Neuron (in vitro differentiated cells): Measurements from ENCODE around the gene SMARCA5.

Source experiments
- H2AFZ ChIP-seq: one replicate; pipeline ENCODE4 v1.6.1; 2013; ENCODE audit warnings: low read depth, mild to moderate bottlenecking, inconsistent platforms, low read length, moderate library complexity
- H3K27me3 ChIP-seq: one replicate; pipeline ENCODE4 v1.6.1; 2013; ENCODE audit warnings: low read length; ENCODE audit not compliant: insufficient read depth
- H3K36me3 ChIP-seq: one replicate; pipeline ENCODE4 v1.6.1; 2013; ENCODE audit warnings: low read length; ENCODE audit not compliant: insufficient read depth
- H3K4me1 ChIP-seq: one replicate; pipeline ENCODE4 v1.6.1; 2013; ENCODE audit warnings: low read length; ENCODE audit not compliant: insufficient read depth
- H3K4me3 ChIP-seq: 2 replicates; pipeline ENCODE4 v1.5.1; 2013; ENCODE audit warnings: mild to moderate bottlenecking, low read length, moderate library complexity
- H3K9me3 ChIP-seq: one replicate; pipeline ENCODE4 v1.6.1; 2013; ENCODE audit warnings: low read length

The SMARCA5 gene, protein sequence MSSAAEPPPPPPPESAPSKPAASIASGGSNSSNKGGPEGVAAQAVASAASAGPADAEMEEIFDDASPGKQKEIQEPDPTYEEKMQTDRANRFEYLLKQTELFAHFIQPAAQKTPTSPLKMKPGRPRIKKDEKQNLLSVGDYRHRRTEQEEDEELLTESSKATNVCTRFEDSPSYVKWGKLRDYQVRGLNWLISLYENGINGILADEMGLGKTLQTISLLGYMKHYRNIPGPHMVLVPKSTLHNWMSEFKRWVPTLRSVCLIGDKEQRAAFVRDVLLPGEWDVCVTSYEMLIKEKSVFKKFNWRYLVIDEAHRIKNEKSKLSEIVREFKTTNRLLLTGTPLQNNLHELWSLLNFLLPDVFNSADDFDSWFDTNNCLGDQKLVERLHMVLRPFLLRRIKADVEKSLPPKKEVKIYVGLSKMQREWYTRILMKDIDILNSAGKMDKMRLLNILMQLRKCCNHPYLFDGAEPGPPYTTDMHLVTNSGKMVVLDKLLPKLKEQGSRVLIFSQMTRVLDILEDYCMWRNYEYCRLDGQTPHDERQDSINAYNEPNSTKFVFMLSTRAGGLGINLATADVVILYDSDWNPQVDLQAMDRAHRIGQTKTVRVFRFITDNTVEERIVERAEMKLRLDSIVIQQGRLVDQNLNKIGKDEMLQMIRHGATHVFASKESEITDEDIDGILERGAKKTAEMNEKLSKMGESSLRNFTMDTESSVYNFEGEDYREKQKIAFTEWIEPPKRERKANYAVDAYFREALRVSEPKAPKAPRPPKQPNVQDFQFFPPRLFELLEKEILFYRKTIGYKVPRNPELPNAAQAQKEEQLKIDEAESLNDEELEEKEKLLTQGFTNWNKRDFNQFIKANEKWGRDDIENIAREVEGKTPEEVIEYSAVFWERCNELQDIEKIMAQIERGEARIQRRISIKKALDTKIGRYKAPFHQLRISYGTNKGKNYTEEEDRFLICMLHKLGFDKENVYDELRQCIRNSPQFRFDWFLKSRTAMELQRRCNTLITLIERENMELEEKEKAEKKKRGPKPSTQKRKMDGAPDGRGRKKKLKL

DNA sequence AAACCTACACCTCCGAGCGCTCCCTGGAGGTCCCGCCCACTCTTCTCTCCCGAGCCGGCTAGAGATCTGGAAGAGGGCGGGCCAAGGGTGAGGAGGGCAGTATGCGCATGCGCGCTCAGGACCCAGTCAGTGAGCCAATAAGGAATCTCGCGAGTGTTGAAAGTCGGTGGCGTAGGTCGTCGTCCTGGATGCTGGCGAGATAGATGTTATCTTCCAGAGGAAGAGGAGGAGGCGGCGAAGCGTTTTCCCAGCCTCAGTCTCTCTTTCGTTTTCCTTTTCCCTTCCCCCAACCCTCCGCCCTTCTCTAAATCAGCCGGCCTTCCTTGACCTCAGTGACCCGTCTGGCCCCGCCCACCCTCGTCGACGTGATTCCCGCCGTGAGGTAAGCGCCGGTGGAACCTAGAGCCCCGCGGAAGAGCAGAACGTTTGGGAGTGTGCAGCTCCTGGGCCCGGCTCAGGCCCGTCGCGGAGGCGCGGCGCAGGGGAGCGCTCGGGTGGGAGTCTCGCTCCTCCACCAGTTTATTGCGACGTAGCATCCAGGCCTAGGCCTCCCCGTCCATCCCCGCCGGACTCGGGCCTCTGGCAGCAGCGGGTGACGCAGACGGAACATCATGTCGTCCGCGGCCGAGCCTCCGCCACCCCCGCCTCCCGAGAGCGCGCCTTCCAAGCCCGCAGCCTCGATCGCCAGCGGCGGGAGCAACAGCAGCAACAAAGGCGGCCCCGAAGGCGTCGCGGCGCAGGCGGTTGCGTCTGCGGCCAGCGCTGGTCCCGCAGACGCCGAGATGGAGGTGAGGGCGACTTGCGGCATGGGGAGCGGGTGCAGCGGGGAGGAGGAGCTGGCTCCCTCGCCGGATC, at the start of gene SMARCA5:
SMARCA5 (plus strand) TSS at position 389 of the 855 bp plus-strand sequence; CDS start at position 612, 223 bp downstream.
- Histone ChIP-seq H2AFZ (peak within 1 kb of the TSS; percentile 28), H3K4me1 (peaks cover 16% of the 10 kb centered on the region), H3K4me3 (peak within 1 kb of the TSS; percentile 95), H3K27me3 (no peaks in the 10 kb centered on the region), H3K9me3 (no peaks in the 10 kb centered on the region), H3K36me3 (peaks cover 23% of the 10 kb centered on the region)

DNA sequence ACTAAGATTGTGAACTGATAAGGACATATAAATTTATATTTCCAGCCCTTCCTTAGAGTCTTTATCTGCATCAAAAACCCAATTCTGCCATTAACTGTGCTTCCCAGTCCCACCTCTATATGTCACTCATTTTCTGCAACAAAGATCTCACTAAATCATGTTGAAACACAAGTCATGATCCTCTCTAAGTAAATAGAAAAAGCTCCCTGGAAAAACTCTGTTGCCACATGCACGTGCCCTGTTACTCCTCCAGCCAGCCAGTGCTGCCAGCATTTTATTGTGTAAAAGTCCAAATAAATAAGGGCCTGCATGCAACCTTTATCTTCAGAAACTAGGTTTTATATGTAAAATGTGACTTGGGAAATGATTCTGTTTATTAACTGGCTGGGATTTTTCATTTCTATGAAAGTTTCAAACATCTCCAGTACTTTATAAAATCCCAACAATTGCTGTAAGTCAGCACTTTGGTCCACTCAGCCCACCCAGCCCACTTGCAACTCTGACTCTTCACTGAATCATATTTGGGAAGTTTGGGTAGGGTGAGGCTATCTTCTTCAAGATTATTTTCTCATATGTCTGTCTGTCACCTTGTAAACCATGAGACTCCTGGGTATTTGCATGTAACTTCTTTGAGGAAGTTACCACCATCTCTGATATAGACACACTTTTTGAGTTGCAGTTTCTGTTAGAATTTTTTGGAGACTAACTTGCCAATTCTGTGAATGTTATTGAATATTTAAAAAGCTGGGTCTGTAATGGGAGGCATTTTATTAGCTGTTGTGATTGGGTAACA, 40.0 kb upstream of the SMARCA5 start:
- no peak overlapping the region for H2AFZ ChIP-seq
- H3K4me3 ChIP-seq, result no peak overlapping the region
- H3K9me3 ChIP-seq, result no peaks in the 10 kb centered on the region
- no peaks in the 10 kb centered on the region for H3K27me3 ChIP-seq
- no peaks in the 10 kb centered on the region for H3K4me1 ChIP-seq
- peaks cover 11% of the 10 kb centered on the region for H3K36me3 ChIP-seq

DNA sequence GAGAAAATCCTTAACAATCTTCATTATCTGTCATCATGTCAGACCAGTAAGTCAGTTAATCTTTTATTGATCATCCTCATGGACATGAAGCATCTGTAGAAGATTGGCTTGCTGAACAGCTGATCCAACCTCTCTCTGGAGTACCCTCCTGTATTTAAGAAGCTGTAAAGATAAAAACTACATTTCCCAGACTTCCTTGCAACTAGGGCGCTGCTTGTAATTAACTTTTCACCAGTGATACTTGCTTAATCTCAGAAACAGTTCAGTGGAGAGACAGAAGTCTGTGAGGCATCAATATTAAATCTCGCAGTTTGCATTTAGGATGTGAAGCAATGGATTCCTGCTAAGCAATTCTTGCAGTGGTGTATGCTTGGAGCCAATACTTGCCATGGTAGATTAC, 36.0 kb upstream of the SMARCA5 start:
- Histone ChIP-seq H3K4me3 (no peak overlapping the region), H3K27me3 (no peaks in the 10 kb centered on the region), H2AFZ (no peak overlapping the region), H3K36me3 (no peaks in the 10 kb centered on the region), H3K9me3 (no peaks in the 10 kb centered on the region), H3K4me1 (no peaks in the 10 kb centered on the region)

DNA sequence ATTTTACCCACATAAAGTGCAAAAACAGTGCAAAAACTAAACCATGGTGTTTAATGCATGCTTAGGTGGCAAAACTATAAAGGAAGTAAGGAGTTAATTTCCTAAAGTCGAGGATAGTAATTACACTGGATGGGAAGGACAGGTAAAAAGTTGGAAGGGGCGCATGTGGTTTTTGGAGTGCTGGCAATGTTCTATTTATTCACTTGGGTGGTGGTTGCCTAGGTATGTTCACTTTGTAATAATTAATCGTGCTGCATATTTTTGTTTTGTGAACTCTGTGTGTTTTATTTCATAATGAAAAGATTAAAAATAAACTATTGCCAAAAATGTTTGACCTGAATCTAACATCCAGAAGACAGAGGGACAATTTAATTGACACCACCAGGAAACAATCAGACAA, 32.1 kb upstream of the SMARCA5 start:
- Histone ChIP-seq H3K36me3 (no peaks in the 10 kb centered on the region), H3K4me1 (no peaks in the 10 kb centered on the region), H3K27me3 (no peaks in the 10 kb centered on the region), H2AFZ (no peak overlapping the region), H3K9me3 (no peaks in the 10 kb centered on the region), H3K4me3 (no peak overlapping the region)

DNA sequence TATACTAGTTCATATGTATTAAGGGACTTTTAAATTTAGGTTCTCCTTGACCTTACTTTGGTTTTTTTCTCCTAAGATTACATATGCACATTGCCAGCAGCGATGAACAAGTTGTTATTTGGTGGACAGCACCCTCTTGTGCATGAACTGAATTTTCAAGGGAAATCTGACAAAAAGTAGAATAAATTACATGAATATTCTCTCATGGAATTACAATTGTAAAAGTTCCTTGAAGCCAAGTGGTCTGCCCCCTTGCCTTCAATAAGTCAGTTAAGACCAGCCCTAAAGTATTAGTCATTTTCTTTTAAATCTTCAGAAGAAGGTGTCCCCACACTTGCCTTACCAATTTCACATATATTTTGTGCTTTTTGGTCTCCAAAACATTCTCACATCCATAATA, 30.7 kb upstream of the SMARCA5 start:
- Histone ChIP-seq H3K27me3 (no peaks in the 10 kb centered on the region), H3K4me1 (no peaks in the 10 kb centered on the region), H2AFZ (no peak overlapping the region), H3K9me3 (no peaks in the 10 kb centered on the region), H3K4me3 (no peak overlapping the region), H3K36me3 (no peaks in the 10 kb centered on the region)

DNA sequence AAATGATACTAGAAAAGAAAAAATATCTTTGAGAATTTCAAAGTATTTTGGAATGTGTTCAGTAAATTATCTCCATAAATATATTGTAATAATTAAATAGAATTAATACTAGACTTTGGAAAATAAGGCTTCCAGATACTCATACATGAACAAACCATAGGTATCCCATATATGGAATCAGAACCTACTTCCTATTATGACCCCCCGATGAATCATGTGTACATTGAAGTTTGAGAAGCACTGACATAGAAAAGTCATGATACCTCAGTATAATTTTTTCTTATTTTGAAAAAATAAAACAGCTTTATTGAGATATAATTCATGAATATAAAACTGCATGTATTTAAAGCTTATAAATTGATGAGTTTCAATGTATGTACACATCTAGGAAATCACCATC, 27.2 kb upstream of the SMARCA5 start:
- H3K36me3 ChIP-seq, result no peaks in the 10 kb centered on the region
- H2AFZ ChIP-seq, result no peak overlapping the region
- no peak overlapping the region for H3K4me3 ChIP-seq
- H3K9me3 ChIP-seq, result no peaks in the 10 kb centered on the region
- H3K27me3 ChIP-seq, result no peaks in the 10 kb centered on the region
- no peaks in the 10 kb centered on the region for H3K4me1 ChIP-seq

DNA sequence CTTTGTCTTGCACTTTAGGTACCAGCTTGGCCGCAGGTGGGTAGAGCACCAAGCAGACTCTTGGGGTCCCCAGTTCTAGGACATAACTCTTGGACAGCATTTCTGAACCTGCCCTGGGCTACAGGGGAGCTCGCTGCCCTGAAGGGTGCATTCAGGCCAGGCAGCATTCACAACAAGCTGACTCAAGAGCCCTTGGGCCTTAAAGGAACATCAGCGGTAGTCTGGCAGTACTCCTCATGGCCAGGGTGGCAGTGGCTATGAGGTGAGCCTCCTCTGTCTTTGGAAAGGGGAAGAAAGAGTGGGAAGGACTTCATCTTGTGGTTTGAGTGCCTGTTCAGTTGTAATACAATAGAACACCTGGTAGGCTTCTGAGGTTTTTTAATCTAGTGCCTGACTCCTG, 24.8 kb upstream of the SMARCA5 start:
- H3K36me3 ChIP-seq, result no peaks in the 10 kb centered on the region
- no peaks in the 10 kb centered on the region for H3K27me3 ChIP-seq
- no peak overlapping the region for H2AFZ ChIP-seq
- no peaks in the 10 kb centered on the region for H3K4me1 ChIP-seq
- H3K4me3 ChIP-seq, result no peak overlapping the region
- H3K9me3 ChIP-seq, result no peaks in the 10 kb centered on the region

DNA sequence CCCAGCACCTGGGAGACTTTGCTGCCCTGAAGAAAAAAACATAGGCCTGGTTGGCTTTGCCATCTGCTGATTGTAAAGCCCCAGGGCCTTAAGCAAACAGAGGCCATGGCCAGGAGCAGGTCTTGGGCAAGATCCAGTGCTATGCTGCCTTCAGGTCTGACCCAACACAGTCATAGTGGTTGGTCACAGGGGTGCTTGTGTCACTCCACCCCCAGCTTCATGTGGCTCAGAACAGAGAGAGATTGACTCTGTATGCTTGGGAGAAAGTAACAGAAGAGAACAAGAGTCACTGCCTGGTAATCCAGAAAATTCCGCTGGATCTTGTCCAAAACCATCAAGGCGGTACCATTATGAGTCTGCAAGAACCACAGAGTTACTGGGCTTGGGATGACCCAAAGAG, 24.4 kb upstream of the SMARCA5 start:
- no peak overlapping the region for H2AFZ ChIP-seq

DNA sequence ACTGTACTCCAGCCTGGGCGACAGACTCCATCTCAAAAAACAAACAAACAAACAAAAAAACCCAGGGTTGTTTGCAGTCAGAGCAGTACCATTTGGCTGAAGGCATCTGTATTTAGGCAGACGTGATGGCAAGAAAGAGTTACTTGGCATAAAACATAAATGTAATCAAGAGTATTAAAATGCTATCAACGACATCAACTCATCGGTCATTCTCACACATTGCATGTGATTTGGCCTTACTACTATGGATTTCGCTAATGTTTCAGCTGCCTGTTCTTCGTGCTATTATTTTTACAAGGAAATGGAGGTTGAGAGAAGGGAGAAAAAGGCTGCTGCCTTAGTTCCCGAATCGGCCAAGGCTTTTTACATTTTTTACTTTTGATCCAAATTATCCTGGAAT, 15.5 kb upstream of the SMARCA5 start:
- no peaks in the 10 kb centered on the region for H3K36me3 ChIP-seq
- H3K4me3 ChIP-seq, result no peak overlapping the region

More for the DNA sequence above, 24.4 kb upstream of the SMARCA5 start:
- H3K27me3 ChIP-seq, result no peaks in the 10 kb centered on the region
- H3K36me3 ChIP-seq, result no peaks in the 10 kb centered on the region
- no peaks in the 10 kb centered on the region for H3K9me3 ChIP-seq
- no peaks in the 10 kb centered on the region for H3K4me1 ChIP-seq
- no peak overlapping the region for H3K4me3 ChIP-seq

DNA sequence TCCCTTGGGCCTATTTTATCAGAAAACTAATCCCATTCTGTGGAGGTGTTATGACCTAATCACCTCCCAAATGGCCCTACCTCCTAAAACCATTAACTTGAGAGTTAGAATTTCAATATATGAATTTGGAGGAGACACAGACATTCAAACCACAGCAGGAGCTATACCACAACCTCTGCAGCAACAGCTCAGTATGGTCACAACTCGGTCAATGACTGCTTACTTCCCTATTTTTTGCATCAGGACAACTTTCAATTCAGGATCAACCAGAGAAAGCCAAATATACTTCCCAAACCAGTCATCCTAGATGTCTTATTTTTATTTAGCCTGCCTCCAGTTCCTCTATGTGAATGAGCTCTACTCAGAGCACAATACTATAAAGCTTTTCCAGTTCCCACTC, 11.3 kb upstream of the SMARCA5 start:
- H3K36me3 ChIP-seq, result no peaks in the 10 kb centered on the region

More for the DNA sequence above, 15.5 kb upstream of the SMARCA5 start:
- Histone ChIP-seq H3K9me3 (no peaks in the 10 kb centered on the region), H2AFZ (no peak overlapping the region), H3K27me3 (no peaks in the 10 kb centered on the region), H3K4me1 (no peaks in the 10 kb centered on the region)

DNA sequence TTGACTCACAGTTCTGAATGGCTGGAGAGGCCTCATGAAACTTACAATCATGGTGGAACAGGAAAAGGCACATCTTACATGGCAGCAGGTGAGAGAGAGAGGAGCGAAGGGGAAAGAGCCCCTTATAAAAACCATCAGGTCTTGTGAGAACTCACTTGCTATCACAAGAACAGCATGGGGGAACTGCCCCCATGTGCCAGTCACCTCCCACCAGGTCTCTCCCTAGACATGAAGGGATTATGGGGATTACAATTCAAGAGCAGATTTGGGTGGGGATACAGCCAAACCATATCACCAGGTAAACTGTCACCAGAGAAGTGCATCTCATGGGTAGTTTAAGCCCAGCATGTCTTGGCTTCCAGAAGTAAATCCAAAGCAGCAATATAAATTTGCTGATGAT, 7.5 kb upstream of the SMARCA5 start:
- H2AFZ ChIP-seq, result no peak overlapping the region
- no peaks in the 10 kb centered on the region for H3K27me3 ChIP-seq
- H3K4me1 ChIP-seq, result no peaks in the 10 kb centered on the region
- H3K4me3 ChIP-seq, result no peak overlapping the region
- H3K36me3 ChIP-seq, result no peaks in the 10 kb centered on the region
- no peaks in the 10 kb centered on the region for H3K9me3 ChIP-seq

More for the DNA sequence above, 11.3 kb upstream of the SMARCA5 start:
- no peaks in the 10 kb centered on the region for H3K27me3 ChIP-seq
- no peak overlapping the region for H3K4me3 ChIP-seq
- H2AFZ ChIP-seq, result no peak overlapping the region
- H3K4me1 ChIP-seq, result no peaks in the 10 kb centered on the region
- no peaks in the 10 kb centered on the region for H3K9me3 ChIP-seq

DNA sequence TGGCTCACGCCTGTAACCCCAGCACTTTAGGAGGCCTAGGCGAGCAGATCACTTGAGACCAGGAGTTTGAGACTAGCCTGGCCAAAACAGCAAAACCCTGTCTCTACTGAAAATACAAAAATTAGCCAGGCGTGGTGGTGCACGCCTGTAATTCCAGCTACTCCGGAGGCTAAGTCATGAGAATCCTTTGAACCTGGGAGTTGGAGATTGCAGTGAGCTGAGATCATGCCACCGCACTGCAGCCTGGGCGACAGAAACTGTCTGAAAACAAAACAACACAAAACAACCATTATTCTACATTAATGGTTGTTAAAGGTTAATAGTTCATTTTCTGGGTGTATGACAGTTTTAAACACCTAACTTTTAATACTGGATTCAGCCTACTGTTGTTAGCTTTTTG, 1.6 kb upstream of the SMARCA5 start:
- H3K4me3 ChIP-seq, result no peak overlapping the region
- H3K4me1 ChIP-seq, result peaks cover 16% of the 10 kb centered on the region
- no peaks in the 10 kb centered on the region for H3K9me3 ChIP-seq
- H2AFZ ChIP-seq, result no peak overlapping the region
- no peaks in the 10 kb centered on the region for H3K27me3 ChIP-seq
- H3K36me3 ChIP-seq, result peaks cover 7% of the 10 kb centered on the region
